DOHH2 (cell line): ENCODE data around the gene GALNT17.

ENCODE experiments used
- H3F3A ChIP-seq: fragments of 200-600 bp; sonication (generic), shearing (Covaris generic); 2 replicates; pipeline ENCODE4 v1.6.0; 2016; ENCODE audit warnings: antibody characterized with exemption, mild to moderate bottlenecking; ENCODE audit not compliant: control insufficient read depth, insufficient read depth
- H3K27ac ChIP-seq: fragments of 200-600 bp; sonication (generic); 2 replicates; pipeline ENCODE4 v1.5.1; 2014; ENCODE audit warnings: low read depth, mild to moderate bottlenecking, low read length, moderate library complexity
- H3K27me3 ChIP-seq: fragments of 200-600 bp; sonication (generic); 2 replicates; pipeline ENCODE4 v1.6.1; 2014; ENCODE audit warnings: mild to moderate bottlenecking, low read length, mixed read lengths; ENCODE audit not compliant: control insufficient read depth
- H3K36me3 ChIP-seq: fragments of 200-600 bp; sonication (generic); 2 replicates; pipeline ENCODE4 v1.6.1; 2014; ENCODE audit warnings: mild to moderate bottlenecking, low read length, moderate library complexity, mixed read lengths; ENCODE audit not compliant: control insufficient read depth
- H3K4me1 ChIP-seq: fragments of 200-600 bp; sonication (generic); 2 replicates; pipeline ENCODE4 v1.6.1; 2014; ENCODE audit warnings: mild to moderate bottlenecking, low read length, mixed read lengths; ENCODE audit not compliant: control insufficient read depth
- H3K4me2 ChIP-seq: fragments of 200-600 bp; sonication (generic); 2 replicates; pipeline ENCODE4 v1.6.0; 2014; ENCODE audit warnings: mild to moderate bottlenecking, low read length, moderate library complexity
- H3K4me3 ChIP-seq: fragments of 200-600 bp; sonication (generic); 2 replicates; pipeline ENCODE4 v1.5.1; 2014; ENCODE audit warnings: mild to moderate bottlenecking, low read length, mixed read lengths
- H3K79me2 ChIP-seq: fragments of 200-600 bp; sonication (generic); 2 replicates; pipeline ENCODE4 v1.6.1; 2014; ENCODE audit warnings: mild to moderate bottlenecking, low read length, mixed read lengths; ENCODE audit not compliant: control insufficient read depth
- H3K9me2 ChIP-seq: fragments of 200-600 bp; sonication (generic); replicated peaks from 2 replicates; pipeline ENCODE4 v1.6.1; 2014; ENCODE audit warnings: mild to moderate bottlenecking, low read length, mixed read lengths; ENCODE audit not compliant: control insufficient read depth
- H3K9me3 ChIP-seq: fragments of 200-600 bp; sonication (generic); 2 replicates; pipeline ENCODE4 v1.6.1; 2014; ENCODE audit warnings: antibody characterized with exemption, low read length, mixed read lengths; ENCODE audit not compliant: control insufficient read depth, insufficient read depth
- H4K20me1 ChIP-seq: fragments of 200-600 bp; sonication (generic); 2 replicates; pipeline ENCODE4 v1.6.0; 2014; ENCODE audit warnings: low read depth, mild to moderate bottlenecking, antibody characterized with exemption, low read length, moderate library complexity; ENCODE audit not compliant: control insufficient read depth, insufficient read depth
- EZH2phosphoT487 ChIP-seq: fragments of 200-600 bp; sonication (generic); IDR thresholded peaks from 2 replicates; pipeline ENCODE4 v1.6.1; 2017; ENCODE audit warnings: borderline replicate concordance, mild to moderate bottlenecking, antibody characterized with exemption, low read length, moderate library complexity, mixed read lengths
- TF ChIP-seq, protein P1 (sequence below): fragments of 200-600 bp; sonication (generic); IDR thresholded peaks from one replicate; pipeline ENCODE4 v1.5.1; 2014; ENCODE audit warnings: antibody characterized with exemption, mild to moderate bottlenecking, low read depth, low read length; ENCODE audit not compliant: poor library complexity, severe bottlenecking

GALNT17 gene

DNA sequence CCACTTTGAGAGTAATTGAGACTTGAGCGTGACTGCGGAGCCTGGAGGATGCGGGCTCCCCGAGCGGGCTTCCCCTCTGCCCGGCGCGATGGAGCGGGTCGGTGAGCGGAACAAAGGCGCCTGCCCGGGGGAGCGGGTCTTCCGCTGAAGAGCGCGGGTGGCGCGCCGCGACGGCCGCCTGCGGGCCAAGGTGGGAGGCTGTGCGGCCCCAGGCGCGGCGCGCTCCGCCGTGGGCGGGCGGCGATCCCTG lies at the start of gene GALNT17:
TSS of gene GALNT17 (plus strand) at position 18 of the 250 bp plus-strand sequence.
- Histone ChIP-seq H3F3A (no peaks in the 10 kb centered on the region), H3K4me2 (no peak within 1 kb of the TSS), H3K36me3 (no peaks in the 10 kb centered on the region), H3K27ac (no peak within 1 kb of the TSS), H4K20me1 (no peaks in the 10 kb centered on the region), H3K4me3 (no peak within 1 kb of the TSS), H3K4me1 (no peaks in the 10 kb centered on the region), H3K9me3 (peaks cover 26% of the 10 kb centered on the region; the same call in 1 of the 2 replicates), H3K9me2 (no peaks in the 10 kb centered on the region), H3K79me2 (no peaks in the 10 kb centered on the region), H3K27me3 (no peaks in the 10 kb centered on the region)
- no peak for TF ChIP-seq EZH2phosphoT487
- TF ChIP-seq, protein P1, sequence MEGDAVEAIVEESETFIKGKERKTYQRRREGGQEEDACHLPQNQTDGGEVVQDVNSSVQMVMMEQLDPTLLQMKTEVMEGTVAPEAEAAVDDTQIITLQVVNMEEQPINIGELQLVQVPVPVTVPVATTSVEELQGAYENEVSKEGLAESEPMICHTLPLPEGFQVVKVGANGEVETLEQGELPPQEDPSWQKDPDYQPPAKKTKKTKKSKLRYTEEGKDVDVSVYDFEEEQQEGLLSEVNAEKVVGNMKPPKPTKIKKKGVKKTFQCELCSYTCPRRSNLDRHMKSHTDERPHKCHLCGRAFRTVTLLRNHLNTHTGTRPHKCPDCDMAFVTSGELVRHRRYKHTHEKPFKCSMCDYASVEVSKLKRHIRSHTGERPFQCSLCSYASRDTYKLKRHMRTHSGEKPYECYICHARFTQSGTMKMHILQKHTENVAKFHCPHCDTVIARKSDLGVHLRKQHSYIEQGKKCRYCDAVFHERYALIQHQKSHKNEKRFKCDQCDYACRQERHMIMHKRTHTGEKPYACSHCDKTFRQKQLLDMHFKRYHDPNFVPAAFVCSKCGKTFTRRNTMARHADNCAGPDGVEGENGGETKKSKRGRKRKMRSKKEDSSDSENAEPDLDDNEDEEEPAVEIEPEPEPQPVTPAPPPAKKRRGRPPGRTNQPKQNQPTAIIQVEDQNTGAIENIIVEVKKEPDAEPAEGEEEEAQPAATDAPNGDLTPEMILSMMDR, result no peak

DNA sequence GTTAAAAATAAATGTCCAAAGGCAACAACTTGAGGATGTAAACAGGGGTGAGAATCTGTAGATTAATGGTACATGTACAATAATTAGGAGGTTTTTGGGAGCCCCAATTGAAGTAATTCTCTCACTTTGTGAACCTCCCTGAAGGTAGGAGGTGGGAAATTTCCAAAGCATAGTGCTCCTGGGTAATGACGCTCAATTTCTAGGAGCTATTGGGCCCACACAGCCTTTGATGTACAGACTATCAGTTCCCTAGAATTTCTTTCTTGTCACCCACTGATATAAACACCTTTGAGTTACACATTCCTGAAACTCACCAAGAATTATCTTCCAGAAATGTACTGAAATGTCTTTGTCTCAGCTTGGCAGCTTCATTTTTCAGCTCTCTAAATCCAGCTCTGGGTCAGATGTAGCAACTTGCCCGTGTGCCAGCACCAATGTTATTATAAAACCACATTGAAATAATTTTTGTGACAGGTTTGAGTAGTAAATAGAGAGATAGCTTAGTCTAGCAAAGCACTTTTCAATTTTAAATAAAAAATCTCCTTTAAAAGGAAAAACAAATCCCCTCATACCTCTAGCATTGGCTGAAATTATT lies 36.6 kb upstream of the GALNT17 start:
- Histone ChIP-seq H3K36me3 (no peaks in the 10 kb centered on the region), H4K20me1 (no peaks in the 10 kb centered on the region), H3K4me1 (no peaks in the 10 kb centered on the region), H3F3A (no peaks in the 10 kb centered on the region), H3K9me3 (no peaks in the 10 kb centered on the region), H3K9me2 (0 out of 2 replicates have a peak, but pooled peaks cover 2% of the 10 kb centered on the region), H3K27me3 (no peaks in the 10 kb centered on the region), H3K79me2 (no peaks in the 10 kb centered on the region), H3K4me3 (no peak overlapping the region), H3K4me2 (no peak overlapping the region), H3K27ac (no peak overlapping the region)
- TF ChIP-seq, protein P1, result no peak
- TF ChIP-seq EZH2phosphoT487, result no peak

DNA sequence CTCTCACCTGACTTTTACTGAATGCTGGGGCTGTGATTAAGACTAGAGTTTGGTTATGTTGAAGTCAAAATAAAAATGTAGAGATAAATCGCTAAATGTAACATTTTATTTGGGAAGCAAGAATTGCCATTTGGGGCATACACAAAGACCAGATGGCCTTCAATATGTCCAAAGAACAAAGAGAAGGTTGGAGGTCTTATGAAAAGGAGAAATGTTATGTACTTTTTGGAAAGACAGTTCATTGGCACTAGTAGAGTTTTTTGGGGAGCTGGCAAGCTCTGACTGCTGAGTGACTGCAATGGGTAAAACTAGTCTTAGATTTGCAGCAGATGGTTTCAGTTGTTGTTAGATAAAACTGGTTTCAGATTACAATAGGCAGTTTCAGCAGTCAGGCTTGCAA lies 35.6 kb upstream of the GALNT17 start:
- Histone ChIP-seq H3K9me2 (no peaks in the 10 kb centered on the region), H3K79me2 (no peaks in the 10 kb centered on the region), H3K9me3 (no peaks in the 10 kb centered on the region), H3K27ac (no peak overlapping the region), H3K4me1 (no peaks in the 10 kb centered on the region), H4K20me1 (no peaks in the 10 kb centered on the region), H3K27me3 (no peaks in the 10 kb centered on the region), H3K4me3 (no peak overlapping the region), H3K4me2 (no peak overlapping the region), H3K36me3 (no peaks in the 10 kb centered on the region), H3F3A (no peaks in the 10 kb centered on the region)
- TF ChIP-seq, protein P1, result no peak
- no peak for TF ChIP-seq EZH2phosphoT487
